Left kidney (tissue), 8 donors: ENCODE results near the gene FAM117A. TPM values are rescaled to one million over a fixed set of nuclear protein-coding genes. Genes with fewer than 3 reads are reported as not detected.

ENCODE experiments used
- DNase-seq: peaks from one replicate; pipeline ENCODE4 v3.0.0-alpha.2; 2013
- long read RNA-seq, 8 donors: transcript quantifications; one replicate each; lab custom pipeline, GENCODE V29; 2026
- polyA plus RNA-seq: library from polyadenylated mRNA; unstranded; fragments of 120-200 nt; gene quantifications from one replicate; pipeline ENCODE4 v1.2.1, GENCODE V29; 2013; ENCODE audit not compliant: insufficient read length

The FAM117A gene
- polyA plus RNA-seq: 17.3 TPM
- long read RNA-seq, donor 1, transcript FAM117A-201 (8 exons, 2,365 nt): major isoform, 5 of 24 reads
- long read RNA-seq, donor 1, partial matches to known transcripts: 13 of 24 reads
- long read RNA-seq, donor 1, other reads (novel, unspliced or antisense): 6 of 24 reads
- long read RNA-seq, donor 2, transcript FAM117A-201 (8 exons, 2,365 nt): major isoform, 9 of 53 reads
- long read RNA-seq, donor 2, partial matches to known transcripts: 37 of 53 reads
- long read RNA-seq, donor 2, other reads (novel, unspliced or antisense): 7 of 53 reads
- long read RNA-seq, donor 3, partial matches to known transcripts: 0 of 3 reads
- long read RNA-seq, donor 3, other reads (novel, unspliced or antisense): 0 of 3 reads
- long read RNA-seq, donor 4: 0 reads
- long read RNA-seq, donor 5, transcript FAM117A-201 (8 exons, 2,365 nt): major isoform, 13 of 13 reads
- long read RNA-seq, donor 5, partial matches to known transcripts: 0 of 13 reads
- long read RNA-seq, donor 5, other reads (novel, unspliced or antisense): 0 of 13 reads
- long read RNA-seq, donor 6, transcript FAM117A-201 (8 exons, 2,365 nt): major isoform, 9 of 9 reads
- long read RNA-seq, donor 6, partial matches to known transcripts: 0 of 9 reads
- long read RNA-seq, donor 6, other reads (novel, unspliced or antisense): 0 of 9 reads
- long read RNA-seq, donor 7, transcript FAM117A-201 (8 exons, 2,365 nt): major isoform, 11 of 34 reads
- long read RNA-seq, donor 7, partial matches to known transcripts: 5 of 34 reads
- long read RNA-seq, donor 7, other reads (novel, unspliced or antisense): 18 of 34 reads
- long read RNA-seq, donor 8, partial matches to known transcripts: 0 of 9 reads
- long read RNA-seq, donor 8, other reads (novel, unspliced or antisense): 6 of 9 reads

DNA sequence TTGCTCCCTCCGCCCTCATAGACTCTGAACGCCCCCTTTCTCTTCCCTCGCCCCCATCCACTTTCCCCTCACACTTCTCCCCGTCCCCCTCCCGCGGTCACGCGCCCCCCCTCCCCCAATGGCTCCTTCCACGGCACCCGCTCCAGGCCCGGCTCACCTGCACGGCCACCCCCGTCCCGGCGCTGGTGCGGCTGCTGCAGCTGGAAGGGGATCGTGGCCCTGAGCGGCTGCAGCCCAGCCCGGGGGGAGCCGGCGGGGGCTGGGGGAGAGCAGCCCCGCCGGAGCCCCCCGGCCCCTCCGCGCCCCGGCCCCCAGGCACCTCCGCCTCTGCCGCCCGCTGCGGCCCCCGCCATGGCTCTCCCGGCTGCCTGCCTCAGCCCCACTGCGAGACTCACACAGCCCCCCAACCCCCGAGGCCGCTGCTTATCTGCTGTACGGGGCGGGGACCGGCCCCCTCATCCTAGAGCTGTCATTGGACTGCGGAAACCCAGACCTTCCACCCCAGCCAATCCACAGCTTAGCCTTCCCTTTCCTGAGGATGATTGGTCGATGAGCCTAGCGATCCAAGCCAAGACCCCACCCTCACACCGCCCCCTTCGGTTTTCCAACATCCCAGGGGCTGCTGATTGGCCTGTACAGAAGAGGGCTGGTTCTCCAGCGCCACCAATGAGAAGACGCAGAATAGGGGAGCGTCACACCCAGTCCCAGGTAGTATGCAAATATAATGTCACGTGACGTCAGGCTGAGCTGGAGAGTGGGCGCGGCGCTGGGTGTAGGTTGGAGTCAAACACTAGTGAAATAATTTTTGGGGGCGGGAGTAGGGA lies at the start of gene FAM117A:
Gene FAM117A, minus strand, starts transcription at position 397 of the 824 bp plus-strand sequence. Its CDS starts 44 bp downstream, at position 353.
- peak; percentile 99 for DNase-seq

- DNase-seq: no peak
Observed at GRCh38 chr17:49809056-49809455, 45.1 kb upstream of the FAM117A start.

- DNase-seq: no peak
Observed at GRCh38 chr17:49798738-49799137, 34.8 kb upstream of the FAM117A start.

GRCh38 chr17:49798182-49798581 lies 34.3 kb upstream of the FAM117A start:
- no peak for DNase-seq

DNA sequence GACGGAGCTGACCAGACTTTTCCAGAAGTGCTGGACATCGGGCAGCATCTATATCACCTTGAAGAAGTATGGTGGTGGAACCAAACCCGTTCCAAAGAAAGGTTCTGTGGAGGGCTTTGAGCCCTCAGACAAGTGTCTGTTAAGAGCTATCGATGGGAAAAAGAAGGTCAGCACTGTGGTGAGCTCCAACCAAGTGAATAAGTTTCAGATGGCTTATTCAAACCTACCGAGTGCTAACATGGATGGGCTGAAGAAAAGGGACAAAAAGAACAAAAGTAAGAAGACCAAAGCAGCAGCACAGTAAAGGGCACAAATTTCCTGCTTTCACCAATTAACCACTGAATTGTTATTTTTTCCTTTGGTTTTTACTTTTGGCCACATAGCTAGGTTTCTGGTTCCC lies 31.4 kb upstream of the FAM117A start:
- no peak for DNase-seq

DNA sequence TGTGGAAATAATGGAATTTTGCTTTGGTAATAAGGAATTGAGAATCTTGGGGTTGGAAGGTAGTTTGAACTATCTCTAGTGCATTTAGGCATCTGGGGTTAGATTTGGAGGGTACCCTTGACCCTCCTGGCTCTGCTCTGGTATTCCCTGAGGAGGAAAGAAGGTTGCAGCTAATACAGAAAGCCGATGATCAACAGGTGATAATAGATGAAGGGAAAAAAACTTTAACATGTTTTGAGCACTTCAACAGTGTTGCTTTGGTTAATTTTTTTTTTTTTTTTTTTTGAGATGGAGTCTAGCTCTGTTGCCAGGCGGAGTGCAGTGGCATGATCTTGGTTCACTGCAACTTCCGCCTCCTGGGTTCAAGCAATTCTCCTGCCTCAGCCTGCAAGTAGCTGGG lies 29.4 kb upstream of the FAM117A start:
- DNase-seq: no peak

DNA sequence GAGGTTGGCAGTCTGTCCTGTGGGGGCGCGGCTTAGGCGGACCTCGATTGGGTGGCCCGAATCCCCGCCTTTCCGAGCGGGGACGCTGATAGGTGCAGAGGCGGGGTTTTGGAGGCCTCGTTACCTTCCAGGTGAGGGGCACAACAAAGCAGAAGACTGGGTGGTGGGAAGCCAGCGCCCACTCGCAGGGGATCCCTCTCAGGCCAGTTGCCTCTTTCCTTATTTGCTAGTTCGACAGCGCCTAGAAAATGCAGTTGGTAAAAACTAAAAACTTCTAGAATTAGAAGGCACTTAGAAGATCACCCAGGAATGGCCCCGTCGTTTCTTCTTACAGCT lies 25.3 kb upstream of the FAM117A start:
- no peak for DNase-seq

DNA sequence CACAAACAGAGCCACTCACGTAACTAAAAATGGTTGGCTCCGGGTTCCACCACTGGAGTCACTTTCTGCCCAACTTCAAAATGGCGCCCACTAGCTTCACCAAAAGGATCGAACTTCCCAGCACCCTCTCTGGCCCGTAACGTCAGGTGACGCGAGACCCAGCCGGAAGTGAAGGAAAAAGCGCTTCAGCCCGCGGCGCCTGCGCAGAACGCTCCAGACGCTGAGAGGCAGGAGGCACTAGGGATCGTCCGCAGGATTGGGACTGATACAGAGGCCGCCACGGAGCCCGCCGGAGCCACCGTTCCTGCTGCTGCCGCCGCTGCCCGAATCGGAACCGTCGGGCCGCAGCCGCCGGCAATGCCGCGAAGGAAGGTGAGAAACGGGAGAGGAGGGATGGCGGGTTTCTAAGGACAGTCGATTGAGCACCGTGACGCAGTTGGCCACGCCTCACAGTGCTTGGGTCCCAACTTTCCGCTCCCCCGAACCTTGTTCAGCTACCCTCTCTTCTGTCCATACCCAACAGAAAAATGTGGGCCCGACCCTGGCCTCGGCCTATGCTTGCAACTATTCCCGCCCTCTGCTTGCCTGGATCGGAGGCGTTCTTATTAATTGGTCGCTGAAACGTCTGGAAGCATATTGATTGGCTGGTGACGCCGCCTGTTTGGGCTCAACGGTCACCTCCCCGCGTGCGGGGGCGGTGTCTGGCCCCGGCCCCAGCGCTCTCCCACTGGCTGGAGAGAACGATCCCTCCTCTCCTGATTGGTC lies 24.7 kb upstream of the FAM117A start, which contains the start of gene KAT7:
Gene KAT7, plus strand, starts transcription at position 204 of the 765 bp plus-strand sequence. Its CDS starts 154 bp downstream, at position 358.
- peak; percentile 100 for DNase-seq

DNA sequence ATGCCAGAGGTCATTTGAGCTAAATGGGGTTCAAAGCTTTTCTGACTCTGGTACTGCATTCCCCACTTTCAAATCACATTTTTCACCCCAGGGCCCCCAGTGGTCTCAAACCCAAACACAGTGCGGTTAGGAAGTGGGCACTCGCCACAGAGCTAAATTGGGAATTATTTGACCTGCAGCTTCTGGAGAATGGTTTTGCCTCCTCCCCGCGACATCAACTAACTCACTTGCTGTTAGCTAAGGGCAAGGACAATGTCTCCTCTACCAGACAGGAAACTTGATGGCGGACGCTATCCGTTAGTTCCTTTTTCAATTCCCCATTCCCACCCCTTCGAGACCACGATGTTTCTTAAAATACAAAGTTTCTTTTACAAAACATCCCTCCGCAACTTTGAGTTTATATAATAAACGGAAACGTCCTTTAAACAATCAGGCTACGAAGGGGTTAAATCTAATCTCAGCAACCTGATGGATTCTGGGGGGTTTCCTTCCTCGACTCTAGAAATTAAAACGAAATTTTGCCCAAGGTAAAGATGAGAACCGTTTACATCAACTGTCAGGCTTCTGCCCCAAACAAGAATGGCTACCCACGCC lies 24.1 kb upstream of the FAM117A start:
- DNase-seq: no peak

DNA sequence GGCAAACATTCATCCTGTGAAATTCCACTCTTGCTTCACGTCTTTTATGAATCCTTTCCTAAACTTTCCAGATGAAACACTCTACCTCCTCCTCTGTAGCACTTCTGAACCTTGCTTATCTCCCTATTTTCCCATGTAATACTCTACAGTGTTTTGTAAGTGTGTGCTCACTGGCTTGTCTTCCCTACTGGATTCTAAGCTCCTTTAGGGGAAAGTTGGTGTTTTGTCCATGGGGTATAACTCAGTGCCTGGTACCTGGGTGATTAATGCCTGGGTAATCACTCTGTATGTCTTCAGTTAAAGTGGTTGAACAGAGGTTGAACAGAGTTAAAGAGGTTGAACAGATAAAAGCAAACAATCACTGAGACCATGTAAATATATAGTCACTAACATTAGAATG lies 20.7 kb upstream of the FAM117A start:
- DNase-seq: no peak

GRCh38 chr17:49783791-49784190 lies 19.9 kb upstream of the FAM117A start:
- no peak for DNase-seq

DNA sequence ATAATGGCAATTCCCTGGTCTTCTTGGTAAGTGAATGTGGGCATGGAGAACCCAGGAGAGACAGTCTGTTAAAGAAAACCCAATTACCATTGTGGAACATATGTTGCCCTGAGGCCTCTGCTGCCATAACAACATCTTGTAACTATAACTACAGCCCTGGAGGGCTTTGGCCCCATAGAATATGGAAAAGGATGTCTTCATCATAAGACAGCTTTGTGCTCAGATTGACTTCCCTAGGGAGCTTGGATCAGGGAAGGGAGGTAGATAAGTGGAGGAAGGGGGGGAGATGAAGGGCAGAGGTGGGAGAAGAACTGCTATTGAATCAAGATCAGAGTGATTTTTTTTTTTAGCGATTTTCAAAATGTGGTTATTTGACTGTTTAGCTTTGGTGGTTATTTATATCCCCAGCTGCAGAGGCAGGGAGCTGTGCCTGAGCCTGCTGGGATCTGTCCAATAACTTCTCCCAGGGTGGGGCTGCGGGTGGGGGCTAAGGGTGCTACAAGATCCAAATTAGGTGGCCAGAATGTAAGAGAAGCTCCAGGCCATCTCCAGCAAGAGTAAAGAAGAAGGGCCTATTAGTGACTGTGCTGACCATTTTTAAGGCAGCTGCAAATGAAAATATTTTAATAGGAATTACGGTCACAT lies 19.3 kb upstream of the FAM117A start:
- DNase-seq: no peak

DNA sequence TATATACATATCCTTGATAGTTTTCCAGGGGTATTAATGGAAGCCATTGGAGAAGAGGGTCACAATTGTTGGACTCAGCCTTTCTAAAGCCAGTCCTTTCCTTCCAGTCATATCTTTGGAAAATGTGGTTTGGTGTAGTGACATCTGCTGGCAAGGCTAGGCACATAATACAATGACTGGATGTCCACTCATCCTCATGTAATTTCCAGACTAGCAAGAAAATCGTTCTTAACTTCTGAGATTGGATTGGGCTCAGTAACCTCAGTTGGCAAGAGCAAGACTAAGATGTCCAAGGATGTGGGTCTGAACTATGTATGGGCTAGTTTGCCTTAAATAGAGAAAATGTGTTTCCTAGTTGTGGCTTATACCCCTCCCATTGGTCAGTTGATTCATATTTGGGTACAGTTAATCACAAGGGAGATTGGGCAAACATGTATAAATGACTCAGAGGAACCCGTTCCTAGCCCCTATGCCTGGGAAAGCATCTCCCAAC lies 15.9 kb upstream of the FAM117A start:
- DNase-seq: peak; percentile 49

- DNase-seq: no peak
Observed at GRCh38 chr17:49779156-49779738, 15.3 kb upstream of the FAM117A start.

- DNase-seq: no peak
Observed at GRCh38 chr17:49777563-49777962, 13.6 kb upstream of the FAM117A start.

DNA sequence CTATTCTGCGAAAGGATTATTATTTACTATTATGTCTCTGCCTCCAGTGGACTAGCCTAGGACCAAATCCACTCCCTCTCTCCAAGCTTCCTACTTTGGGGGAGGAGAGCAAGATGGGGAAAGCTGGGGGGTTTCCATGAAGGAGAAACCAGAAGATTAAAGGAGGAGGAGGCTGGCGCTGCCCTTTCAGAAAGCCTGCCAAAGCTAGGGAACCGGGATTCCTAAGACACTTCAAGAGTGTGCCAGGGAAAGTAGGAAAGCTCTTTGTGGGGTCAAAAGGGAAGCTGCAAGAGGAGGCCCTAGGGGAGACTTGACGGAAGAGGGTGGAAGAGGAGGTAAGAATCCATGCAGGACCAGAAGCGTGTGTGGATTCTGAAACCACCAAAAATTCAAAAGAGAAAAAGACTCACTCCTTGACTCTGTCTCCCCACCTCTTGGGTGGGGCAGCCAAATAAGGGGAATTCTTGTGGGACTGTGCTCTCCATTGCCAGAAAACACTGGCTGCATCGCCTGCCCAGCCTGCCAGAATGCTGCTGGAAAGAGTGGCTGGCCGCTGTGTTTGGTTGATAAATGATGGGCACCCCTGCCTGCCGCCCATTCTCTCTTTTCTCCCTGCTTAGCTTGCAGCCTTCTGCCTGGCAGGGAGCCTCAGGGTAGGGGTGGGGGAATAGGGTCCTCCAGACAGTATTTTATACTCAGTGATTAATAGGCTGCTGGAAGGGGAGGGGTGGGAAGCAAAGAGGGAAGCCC lies 12.8 kb upstream of the FAM117A start:
- no peak for DNase-seq

- DNase-seq: peak; percentile 8
Observed at GRCh38 chr17:49775546-49776260, 11.8 kb upstream of the FAM117A start.

- no peak for DNase-seq
Observed at GRCh38 chr17:49766918-49767530, 3.1 kb upstream of the FAM117A start.
